ENCODE results near the gene SVEP1. TPM values are rescaled to one million over a fixed set of nuclear protein-coding genes. Genes with fewer than 3 reads are reported as not detected.

The SVEP1 gene
- total RNA-seq, 4 donors from 2014 or later, result 6.1 to 40.1 (median 17.3) TPM

DNA sequence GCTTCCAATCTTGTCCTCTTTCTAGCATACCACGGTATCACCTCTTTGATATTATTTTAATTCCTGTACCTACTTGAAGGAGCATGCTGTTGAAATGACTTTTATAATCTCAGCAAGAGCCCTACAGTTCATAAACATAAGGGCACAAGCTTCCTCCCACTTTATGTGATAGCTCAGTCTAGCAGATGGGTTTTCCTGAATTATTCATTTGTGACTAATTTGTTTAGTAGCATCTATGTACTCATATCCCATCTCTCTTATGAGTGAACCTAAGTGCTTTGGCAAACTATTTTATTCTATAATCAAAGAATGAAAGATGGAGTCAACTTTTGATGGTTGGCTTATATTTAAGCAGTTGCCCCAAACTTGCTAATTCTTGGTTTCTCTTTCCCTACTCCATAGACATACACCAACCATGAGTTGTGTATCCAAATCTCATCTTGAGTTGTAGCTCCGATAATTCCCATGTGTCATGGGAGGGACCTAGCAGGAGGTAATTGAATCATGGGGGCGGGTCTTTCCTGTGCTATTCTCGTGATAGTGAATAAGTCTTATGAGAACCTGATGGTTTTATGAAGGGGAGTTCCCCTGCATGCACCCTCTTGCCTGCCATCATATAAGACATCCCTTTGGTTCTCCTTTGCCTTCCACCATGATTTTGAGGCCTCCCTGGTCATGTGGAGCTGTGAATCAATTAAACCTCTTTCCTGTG lies 259.6 kb downstream of the SVEP1 start:
- H3K9me3 ChIP-seq, result no peaks in the 10 kb centered on the region
- no peak for TF ChIP-seq POLR2A (IDR thresholded peaks at IDR 0.05)
- TF ChIP-seq, protein P1, sequence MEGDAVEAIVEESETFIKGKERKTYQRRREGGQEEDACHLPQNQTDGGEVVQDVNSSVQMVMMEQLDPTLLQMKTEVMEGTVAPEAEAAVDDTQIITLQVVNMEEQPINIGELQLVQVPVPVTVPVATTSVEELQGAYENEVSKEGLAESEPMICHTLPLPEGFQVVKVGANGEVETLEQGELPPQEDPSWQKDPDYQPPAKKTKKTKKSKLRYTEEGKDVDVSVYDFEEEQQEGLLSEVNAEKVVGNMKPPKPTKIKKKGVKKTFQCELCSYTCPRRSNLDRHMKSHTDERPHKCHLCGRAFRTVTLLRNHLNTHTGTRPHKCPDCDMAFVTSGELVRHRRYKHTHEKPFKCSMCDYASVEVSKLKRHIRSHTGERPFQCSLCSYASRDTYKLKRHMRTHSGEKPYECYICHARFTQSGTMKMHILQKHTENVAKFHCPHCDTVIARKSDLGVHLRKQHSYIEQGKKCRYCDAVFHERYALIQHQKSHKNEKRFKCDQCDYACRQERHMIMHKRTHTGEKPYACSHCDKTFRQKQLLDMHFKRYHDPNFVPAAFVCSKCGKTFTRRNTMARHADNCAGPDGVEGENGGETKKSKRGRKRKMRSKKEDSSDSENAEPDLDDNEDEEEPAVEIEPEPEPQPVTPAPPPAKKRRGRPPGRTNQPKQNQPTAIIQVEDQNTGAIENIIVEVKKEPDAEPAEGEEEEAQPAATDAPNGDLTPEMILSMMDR (IDR thresholded peaks at IDR 0.05), result no peak
- no peak for DNase-seq

DNA sequence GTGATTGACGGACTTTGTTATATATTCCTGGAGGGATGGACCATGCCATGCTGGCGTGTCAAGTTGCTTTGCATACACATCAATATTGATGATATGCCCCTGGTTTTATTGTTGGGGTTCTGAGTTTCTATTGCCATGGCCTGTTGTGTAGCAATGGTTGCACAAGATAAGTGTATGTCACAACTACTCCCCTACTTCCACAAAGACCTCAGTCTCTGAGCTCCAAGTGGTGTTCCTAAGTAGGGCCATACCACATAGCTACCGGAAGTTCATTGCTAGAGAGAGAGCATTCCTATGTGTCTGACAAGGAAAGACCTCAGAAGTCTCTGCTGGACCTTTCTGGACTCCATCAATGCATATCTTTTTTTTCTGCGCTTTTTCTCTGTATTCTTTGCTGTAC lies 261.6 kb downstream of the SVEP1 start:
- no peak for TF ChIP-seq POLR2A (IDR thresholded peaks at IDR 0.05)
- TF ChIP-seq, protein P1 (IDR thresholded peaks at IDR 0.05), result no peak
- no peaks in the 10 kb centered on the region for H3K36me3 ChIP-seq
- no peaks in the 10 kb centered on the region for H3K9me3 ChIP-seq
- H3K4me1 ChIP-seq, result no peaks in the 10 kb centered on the region
- H3K27me3 ChIP-seq, result no peaks in the 10 kb centered on the region
- H3K4me3 ChIP-seq, result no peak overlapping the region
- H3K27ac ChIP-seq, result no peak overlapping the region
- DNase-seq, result no peak

More for the DNA sequence above, 259.6 kb downstream of the SVEP1 start:
- no peaks in the 10 kb centered on the region for H3K36me3 ChIP-seq
- H3K27me3 ChIP-seq, result no peaks in the 10 kb centered on the region
- H3K27ac ChIP-seq, result no peak overlapping the region
- H3K4me1 ChIP-seq, result no peaks in the 10 kb centered on the region
- no peak overlapping the region for H3K4me3 ChIP-seq

GRCh38 chr9:110316261-110317075 lies 263.1 kb downstream of the SVEP1 start:
- no peaks in the 10 kb centered on the region for H3K9me3 ChIP-seq
- DNase-seq, result no peak
- peak overlapping the region in 1 of 4 donors; percentile 20 for H3K4me3 ChIP-seq
- no peaks in the 10 kb centered on the region for H3K36me3 ChIP-seq
- no peaks in the 10 kb centered on the region for H3K4me1 ChIP-seq
- no peak overlapping the region for H3K27ac ChIP-seq
- H3K27me3 ChIP-seq, result no peaks in the 10 kb centered on the region
- TF ChIP-seq, protein P1 (IDR thresholded peaks at IDR 0.05), result no peak
- no peak for TF ChIP-seq POLR2A (IDR thresholded peaks at IDR 0.05)

Small RNA genes lying within 50 kb of the gene (small RNA-seq; reads per million reads assigned to genes)
- gene RNU6-1039P, result 0 reads per million in 2 donors

Other genes with a start within 250 kb of the SVEP1 start
- gene TXNDC8, start 241.9 kb downstream of the SVEP1 start, total RNA-seq, result not detected
- 10 to 100 TPM in 2 of 4 donors, 1 to 10 TPM in 2; 4.4 to 28.1 (median 10.3) TPM for gene MUSK, start 89.0 kb upstream of the SVEP1 start, total RNA-seq

Data from Peyer's patch (tissue), 4 donors.